ENCODE data around the gene ABCC1.

- no peak for TF ChIP-seq POLR2A (IDR thresholded peaks at IDR 0.05; ENCODE audit: low read length)
- TF ChIP-seq GATA1 (IDR thresholded peaks at IDR 0.05; ENCODE audit: low read depth, low read length) = no peak
These were observed 175.0 kb downstream of the ABCC1 start for GRCh38 chr16:16124438-16124837.
